GM11168 (cell line): Measurements from ENCODE around the gene SIK1.
"Not testable (repeated sequence)": the region's sequence is repeated elsewhere in the genome, so short reads cannot be mapped to it uniquely, and the experiment has no call there.

Experiments
- in situ Hi-C: fragments of 300-500 bp; cut with MboI; formaldehyde crosslinking; loops from one replicate; pipeline ENCODE4 v1.12.0; 2022; ENCODE audit warnings: low sequenced_read_pairs; ENCODE audit not compliant: unreplicated experiment

SIK1 gene

DNA sequence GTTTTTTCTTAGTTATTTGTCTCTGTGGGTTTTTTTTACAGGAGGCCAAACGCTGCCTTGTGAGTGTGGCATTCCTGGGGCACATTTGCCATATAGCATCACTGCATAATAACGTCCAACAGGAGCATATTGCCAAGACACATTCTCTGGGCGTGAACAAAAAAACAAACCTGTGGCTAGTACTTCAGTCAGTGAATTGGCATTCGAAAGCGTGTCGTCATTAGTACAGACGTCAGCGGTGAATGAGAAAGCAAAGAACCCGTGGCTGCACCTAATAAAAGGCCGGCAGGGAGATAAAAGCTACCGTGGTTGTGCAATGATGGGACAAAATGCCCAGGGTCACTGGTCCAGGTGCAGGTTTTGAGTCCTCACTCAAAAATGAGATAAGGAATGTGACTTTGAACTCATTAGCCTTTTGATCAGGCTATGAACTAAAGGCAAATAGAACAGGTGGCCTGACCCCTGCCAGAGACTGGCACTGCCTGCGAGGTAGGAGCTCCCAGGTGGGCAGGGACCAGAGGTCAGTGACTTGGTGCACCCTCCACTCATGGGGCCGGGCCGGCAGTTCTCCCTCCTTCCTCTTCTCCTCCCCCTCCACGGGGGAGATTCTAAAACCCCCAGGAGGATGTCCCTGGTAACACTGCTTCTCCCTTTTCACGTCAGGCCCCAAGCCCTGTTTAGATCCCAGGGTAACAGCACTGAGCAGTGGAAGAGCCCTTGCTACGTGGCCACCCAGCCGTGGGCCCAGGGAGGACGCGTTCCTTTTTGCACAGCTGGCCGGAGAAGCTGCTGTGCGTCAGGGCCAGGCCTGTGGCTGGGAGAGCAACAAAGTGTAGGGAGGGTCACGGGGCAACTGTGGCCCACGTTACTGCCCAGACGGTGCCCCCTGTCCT, 14.2 kb upstream of the SIK1 start:
- in situ Hi-C loops: not testable (repeated sequence)

DNA sequence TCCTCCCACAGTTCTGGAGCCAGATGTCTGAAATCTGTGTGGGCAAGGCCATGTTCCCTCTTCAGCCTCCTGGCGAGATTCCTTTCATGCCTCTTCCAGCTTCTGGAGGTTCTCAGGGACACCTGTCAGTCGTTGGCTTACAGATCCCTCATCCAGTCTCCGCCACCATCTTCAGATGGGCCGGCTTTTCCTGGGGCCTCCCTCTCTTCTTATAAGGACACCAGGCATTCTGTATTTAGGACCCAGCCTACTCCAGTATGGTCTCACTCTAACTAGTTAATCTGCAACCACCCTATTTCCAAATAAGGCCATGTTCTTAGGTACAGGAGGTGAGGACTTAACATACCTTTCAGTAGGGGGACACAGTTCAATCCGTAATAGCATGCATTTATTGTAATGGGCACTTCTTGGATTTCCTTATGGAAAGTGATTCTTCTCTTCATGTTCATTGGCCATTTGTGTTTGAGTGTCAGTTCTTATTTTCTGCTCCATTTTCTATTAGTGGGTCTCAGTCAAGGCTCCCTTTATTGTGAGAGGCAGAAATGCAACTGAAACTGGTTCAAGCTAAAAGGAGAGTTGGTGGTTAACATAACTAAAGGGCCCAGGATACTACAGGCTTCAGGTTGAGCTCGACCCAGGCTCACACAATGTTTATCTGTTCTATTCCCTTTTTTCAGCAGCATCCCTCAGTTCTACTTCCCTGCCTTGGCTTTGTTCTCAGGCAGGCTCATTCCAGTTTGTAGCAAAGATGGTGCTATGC, 12.6 kb upstream of the SIK1 start:
- in situ Hi-C loops: not testable (repeated sequence)

DNA sequence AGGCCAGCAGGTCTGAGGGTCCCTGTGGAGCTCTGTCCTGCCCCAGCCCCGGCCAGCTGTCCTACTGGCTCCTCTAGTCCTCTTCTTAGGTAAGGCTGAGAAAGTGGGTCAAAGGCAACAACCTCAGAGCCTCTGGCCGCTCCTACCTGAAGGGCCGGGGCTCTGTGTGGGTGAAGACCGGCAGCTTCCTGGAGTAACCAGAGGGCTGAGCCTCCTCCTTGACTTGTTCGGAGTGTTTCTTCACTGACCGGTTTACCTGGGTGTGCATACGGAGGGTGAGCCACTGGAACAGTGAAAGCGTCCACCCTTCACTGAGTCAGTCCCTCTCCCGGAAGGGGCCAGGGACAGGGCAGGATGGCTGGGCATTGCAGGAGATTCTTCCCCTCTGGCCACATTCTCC, 9.3 kb upstream of the SIK1 start:
- in situ Hi-C loops: not testable (repeated sequence)

DNA sequence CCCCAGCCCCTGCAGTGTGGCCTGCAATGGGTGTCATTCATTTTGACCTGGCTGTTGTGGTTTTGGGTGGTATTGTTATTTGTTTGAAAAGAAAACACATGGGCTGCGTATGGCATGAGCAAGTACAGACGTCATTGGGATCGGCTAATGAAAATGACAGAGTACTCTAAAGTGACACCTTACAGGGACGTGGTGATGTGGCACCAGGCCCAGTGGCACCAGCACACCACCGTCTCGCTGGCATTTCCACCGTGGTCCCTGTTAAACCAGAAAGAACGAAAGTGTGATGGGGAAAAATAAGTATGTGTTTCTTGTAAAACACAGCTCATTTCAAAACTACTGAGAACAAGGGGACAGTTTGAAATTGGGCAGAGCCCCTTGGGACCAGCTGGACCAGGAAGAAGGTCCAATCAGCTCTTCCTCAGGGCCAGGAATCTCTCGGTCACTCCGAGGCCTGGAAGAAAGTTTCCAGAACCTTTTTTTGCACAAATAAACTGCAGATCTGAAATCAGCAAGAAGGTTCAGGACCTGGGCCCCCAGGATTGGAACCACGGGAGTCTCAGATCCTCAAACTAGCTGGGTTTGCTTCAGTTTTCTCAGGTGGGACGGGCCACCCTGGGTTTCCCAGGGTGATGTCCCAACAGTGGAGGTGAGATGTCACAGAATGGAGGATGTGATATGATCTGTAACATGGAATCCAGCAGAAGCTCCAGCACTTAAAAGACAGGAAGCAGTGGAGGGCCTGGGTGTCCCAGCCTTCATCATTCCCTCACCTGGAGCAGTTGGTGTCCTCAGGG, 6.6 kb upstream of the SIK1 start:
- in situ Hi-C loops: not testable (repeated sequence)

DNA sequence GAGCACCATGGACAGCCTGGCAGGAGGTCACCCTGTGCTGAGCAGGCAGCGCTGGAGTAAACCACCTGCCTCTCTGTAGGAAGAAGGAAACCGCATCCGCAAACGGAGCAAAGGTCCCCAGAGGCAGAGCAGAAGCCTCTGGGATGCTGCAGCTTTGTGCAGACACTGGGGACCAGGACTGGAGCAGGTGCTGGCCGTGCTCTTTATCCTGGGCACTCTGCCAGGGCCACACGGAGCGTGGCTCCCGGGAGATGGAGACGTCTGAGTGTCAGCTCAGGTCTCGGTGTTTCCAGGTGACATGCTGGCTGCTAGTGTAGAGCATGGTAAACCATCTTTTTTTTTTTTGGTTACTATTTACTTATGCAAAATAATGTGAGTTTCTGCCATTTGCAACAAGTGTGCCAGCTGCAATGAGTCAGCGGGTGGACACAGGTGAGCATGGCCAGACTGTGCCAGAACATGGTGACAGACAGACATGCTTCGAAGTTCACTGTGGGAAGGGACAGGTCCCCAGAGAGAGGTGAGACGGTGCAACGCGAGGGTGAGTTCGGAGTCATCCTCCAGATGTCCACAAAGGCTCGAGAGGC, 4.0 kb upstream of the SIK1 start:
- in situ Hi-C loops: not testable (repeated sequence)

- in situ Hi-C loops: not testable (repeated sequence)
These were observed 2.0 kb upstream of the SIK1 start for GRCh38 chr21:43428964-43429363.

- in situ Hi-C loops: not testable (repeated sequence)
These were observed 270 bp upstream of the SIK1 start for GRCh38 chr21:43427242-43427559.

GRCh38 chr21:43426004-43426403, 927 bp downstream of the SIK1 start:
- in situ Hi-C loops: not testable (repeated sequence)

- in situ Hi-C loops: not testable (repeated sequence)
These were observed 7.5 kb downstream of the SIK1 start for GRCh38 chr21:43419475-43419874.

DNA sequence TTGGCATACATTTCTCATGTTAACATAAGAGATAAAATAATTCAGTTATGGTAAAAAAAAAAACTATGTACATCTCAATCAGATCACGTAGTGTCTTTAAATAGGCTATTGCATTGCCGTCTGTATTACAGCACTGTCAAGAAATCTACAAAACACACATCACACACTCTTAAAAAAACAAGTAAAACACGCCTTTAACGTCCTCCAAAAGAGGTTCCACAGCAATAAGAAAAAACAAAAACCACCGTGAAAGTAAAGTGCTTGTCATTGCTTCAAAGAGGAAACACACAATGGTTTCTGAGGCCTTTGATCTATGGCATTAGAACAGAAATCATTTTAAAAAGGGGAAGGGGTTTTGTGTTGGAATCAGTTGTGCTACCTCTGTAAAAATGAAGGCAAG, 12.4 kb downstream of the SIK1 start:
- in situ Hi-C loops: not testable (repeated sequence)

GRCh38 chr21:43412020-43412788, 14.7 kb downstream of the SIK1 start:
- in situ Hi-C loops: not testable (repeated sequence)

DNA sequence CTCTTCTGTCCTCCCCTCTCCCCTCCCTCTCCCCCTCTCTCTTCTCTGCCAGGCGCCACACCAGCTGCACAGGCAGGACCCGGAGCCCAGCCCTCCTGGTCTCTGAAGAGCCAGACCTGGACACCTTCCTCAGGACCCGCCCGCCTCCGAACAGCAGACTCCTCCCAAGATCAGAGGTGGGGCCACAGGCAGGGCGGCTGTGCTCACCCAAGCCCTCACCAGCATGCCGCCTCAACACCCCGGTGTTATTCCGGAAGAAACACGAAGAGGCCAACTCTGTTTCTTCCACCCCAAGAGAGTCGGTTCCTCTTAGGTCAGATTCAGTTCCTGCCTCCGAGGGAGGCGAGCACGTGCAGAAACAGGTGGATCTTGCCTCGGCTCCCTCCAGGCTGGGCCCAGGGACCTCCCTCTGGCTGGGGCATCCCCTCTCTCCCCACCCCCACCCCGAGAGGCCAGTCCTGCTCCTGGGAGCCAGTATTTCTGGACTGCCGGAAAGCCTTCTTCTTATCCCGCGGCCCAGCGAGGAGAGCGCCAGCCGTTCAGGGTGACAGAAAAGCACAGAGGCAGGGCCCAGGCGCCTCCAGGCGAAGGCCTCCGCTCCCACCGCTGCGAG, 16.4 kb downstream of the SIK1 start:
- in situ Hi-C loops: not testable (repeated sequence)

DNA sequence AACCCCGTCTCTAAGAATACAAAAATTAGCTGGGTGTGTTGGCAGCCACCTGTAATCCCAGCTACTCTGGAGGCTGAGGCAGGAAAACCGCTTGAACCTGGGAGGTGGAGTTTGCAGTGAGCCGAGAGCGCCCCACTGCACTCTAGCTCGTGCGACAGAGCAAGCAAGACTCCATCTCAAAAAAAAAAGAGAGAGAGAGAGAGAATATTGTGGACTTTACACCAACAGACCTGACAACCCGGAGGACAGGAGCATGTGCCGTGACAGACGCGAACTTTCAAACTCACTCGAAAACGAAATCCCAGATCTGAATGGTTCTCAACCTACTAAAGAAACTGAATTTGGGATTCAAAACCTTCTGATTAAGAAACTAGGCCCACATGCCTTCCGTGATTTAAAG, 19.8 kb downstream of the SIK1 start:
- in situ Hi-C loops: not testable (repeated sequence)

- in situ Hi-C loops: not testable (repeated sequence)
These were observed 22.5 kb downstream of the SIK1 start for GRCh38 chr21:43404450-43404849.

- in situ Hi-C loops: not testable (repeated sequence)
These were observed 23.1 kb downstream of the SIK1 start for GRCh38 chr21:43403651-43404430.

DNA sequence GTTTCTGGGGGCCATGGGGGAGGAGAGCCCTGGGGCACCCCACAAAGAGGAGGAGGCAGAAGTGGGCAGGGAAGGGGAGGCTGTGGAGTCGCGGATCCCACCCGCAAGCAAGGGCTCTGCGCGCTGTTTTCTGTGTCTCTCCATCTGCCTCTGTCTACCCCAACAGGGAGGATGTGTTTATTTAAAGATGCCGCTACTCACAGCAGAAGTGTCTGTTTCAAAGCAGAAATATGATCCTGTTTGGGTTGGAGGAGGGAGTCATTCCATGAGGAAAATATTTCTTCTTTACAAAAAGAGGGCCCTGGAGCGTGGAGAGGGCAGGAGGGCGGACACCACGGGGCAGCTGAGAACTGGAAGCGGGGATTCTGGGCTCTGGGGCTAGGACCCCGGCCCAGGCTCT, 25.8 kb downstream of the SIK1 start:
- in situ Hi-C loops: not testable (repeated sequence)

GRCh38 chr21:43399595-43400015, 27.3 kb downstream of the SIK1 start:
- in situ Hi-C loops: not testable (repeated sequence)

DNA sequence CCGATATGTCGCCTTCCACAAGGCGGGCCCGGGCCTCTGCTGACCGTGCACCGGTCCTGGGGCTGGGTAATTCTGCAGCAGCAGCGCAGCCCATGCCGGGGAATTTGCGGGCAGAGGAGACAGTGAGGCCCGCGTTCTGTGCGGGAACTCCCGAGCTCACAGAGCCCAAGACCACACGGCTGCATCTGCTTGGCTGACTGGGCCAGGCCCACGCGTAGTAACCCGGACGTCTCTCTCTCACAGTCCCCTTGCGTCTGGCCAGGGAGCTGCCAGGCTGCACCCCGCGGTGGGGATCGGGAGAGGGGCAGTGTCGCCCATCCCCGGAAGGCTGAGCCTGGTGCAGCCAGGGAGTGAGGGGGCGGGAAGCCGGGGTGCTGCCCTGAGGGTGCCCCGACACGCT, 27.8 kb downstream of the SIK1 start:
- in situ Hi-C loops: not testable (repeated sequence)
